Measurements from ENCODE around the gene ZC3H18. TPM values are rescaled to one million over a fixed set of nuclear protein-coding genes. Genes with fewer than 3 reads are reported as not detected.
"Not testable (repeated sequence)": the region's sequence is repeated elsewhere in the genome, so short reads cannot be mapped to it uniquely, and the experiment has no call there.

The ZC3H18 gene
- total and polyA plus RNA-seq, 2 donors from 2014 or later: 11.4 to 38.2 TPM

- TF ChIP-seq CTCF (IDR thresholded peaks at IDR 0.05; ENCODE audit: borderline replicate concordance, extremely low read depth, insufficient read depth): no peak
- Histone ChIP-seq H3K9me3 (ENCODE audit: control insufficient read depth in 2 of 3, insufficient read depth in 1 of 3, low read length in 3 of 3) (no peaks in the 10 kb centered on the region), H3K27ac (ENCODE audit: low read depth in 2 of 2, low read length in 2 of 2) (no peak overlapping the region), H3K36me3 (ENCODE audit: control insufficient read depth in 2 of 3, insufficient read depth in 3 of 3, low read length in 3 of 3) (peaks cover 0 to 27% (median 18%) of the 10 kb centered on the region in 3 donors), H3K4me1 (ENCODE audit: control insufficient read depth in 2 of 3, insufficient read depth in 2 of 3, low read depth in 1 of 3, low read length in 3 of 3) (no peaks in the 10 kb centered on the region), H3K9ac (ENCODE audit: low read length in 3 of 3) (no peak overlapping the region), H3K27me3 (ENCODE audit: control insufficient read depth, insufficient read depth, low read length) (no peaks in the 10 kb centered on the region), H3K4me3 (ENCODE audit: low read length in 3 of 3) (no peak overlapping the region)
- intact Hi-C loops (cut with DNase I): no loop called here
- no peak for DNase-seq
- no peak for FAIRE-seq
Observed at GRCh38 chr16:88608076-88608475, 37.9 kb downstream of the ZC3H18 start.

- H3K9ac ChIP-seq (ENCODE audit: low read length in 3 of 3); intact Hi-C loops (cut with DNase I); DNase-seq; H3K4me3 ChIP-seq (ENCODE audit: low read length in 3 of 3); H3K4me1 ChIP-seq (ENCODE audit: control insufficient read depth in 2 of 3, insufficient read depth in 2 of 3, low read depth in 1 of 3, low read length in 3 of 3); H3K27me3 ChIP-seq (ENCODE audit: control insufficient read depth, insufficient read depth, low read length); FAIRE-seq; H3K27ac ChIP-seq (ENCODE audit: low read depth in 2 of 2, low read length in 2 of 2); H3K9me3 ChIP-seq (ENCODE audit: control insufficient read depth in 2 of 3, insufficient read depth in 1 of 3, low read length in 3 of 3): not testable (repeated sequence)
- peaks cover 0 to 36% (median 24%) of the 10 kb centered on the region in 3 donors for H3K36me3 ChIP-seq (ENCODE audit: control insufficient read depth in 2 of 3, insufficient read depth in 3 of 3, low read length in 3 of 3)
Observed at GRCh38 chr16:88609426-88609825, 39.2 kb downstream of the ZC3H18 start.

GRCh38 chr16:88610080-88610479 is 39.9 kb downstream of the ZC3H18 start:
- FAIRE-seq: no peak
- peaks cover 0 to 36% (median 24%) of the 10 kb centered on the region in 3 donors for H3K36me3 ChIP-seq (ENCODE audit: control insufficient read depth in 2 of 3, insufficient read depth in 3 of 3, low read length in 3 of 3)

More at GRCh38 chr16:88610080-88610479, 39.9 kb downstream of the ZC3H18 start:
- no peaks in the 10 kb centered on the region for H3K4me1 ChIP-seq (ENCODE audit: control insufficient read depth in 2 of 3, insufficient read depth in 2 of 3, low read depth in 1 of 3, low read length in 3 of 3)
- DNase-seq: no peak
- no peak overlapping the region for H3K4me3 ChIP-seq (ENCODE audit: low read length in 3 of 3)
- no peak for TF ChIP-seq CTCF (IDR thresholded peaks at IDR 0.05; ENCODE audit: borderline replicate concordance, extremely low read depth, insufficient read depth)
- H3K27me3 ChIP-seq (ENCODE audit: control insufficient read depth, insufficient read depth, low read length): no peaks in the 10 kb centered on the region
- no peaks in the 10 kb centered on the region for H3K9me3 ChIP-seq (ENCODE audit: control insufficient read depth in 2 of 3, insufficient read depth in 1 of 3, low read length in 3 of 3)
- H3K27ac ChIP-seq (ENCODE audit: low read depth in 2 of 2, low read length in 2 of 2): no peak overlapping the region
- H3K9ac ChIP-seq (ENCODE audit: low read length in 3 of 3): no peak overlapping the region
- intact Hi-C loops (cut with DNase I): no loop called here

All from kidney (tissue), 14 donors.